Embryonic facial prominence (tissue), 1 donor: ENCODE measurements around the gene VWA1.
A peak's percentile ranks its signal among the peaks of the same experiment; 100 is the strongest.
"Not testable (repeated sequence)": the region's sequence is repeated elsewhere in the genome, so short reads cannot be mapped to it uniquely, and the experiment has no call there.

Experiments
- DNase-seq: peaks from one replicate; pipeline ENCODE4 v3.0.0-alpha.2; 2016; ENCODE audit errors: extremely low spot score

Gene VWA1

GRCh38 chr1:1422465-1423244, 12.8 kb upstream of the VWA1 start:
- DNase-seq = no peak

- DNase-seq = no peak
These were observed 12.3 kb upstream of the VWA1 start for GRCh38 chr1:1423245-1423597.

GRCh38 chr1:1424707-1425106, 10.8 kb upstream of the VWA1 start:
- no peak for DNase-seq

- no peak for DNase-seq
These were observed 10.1 kb upstream of the VWA1 start for GRCh38 chr1:1425426-1425752.

GRCh38 chr1:1425753-1426495, 9.6 kb upstream of the VWA1 start:
- DNase-seq = no peak

- no peak for DNase-seq
These were observed 8.9 kb upstream of the VWA1 start for GRCh38 chr1:1426496-1427105.

GRCh38 chr1:1427106-1427819, 8.2 kb upstream of the VWA1 start:
- DNase-seq = no peak

GRCh38 chr1:1427820-1428148, 7.7 kb upstream of the VWA1 start:
- no peak for DNase-seq

- no peak for DNase-seq
These were observed 7.3 kb upstream of the VWA1 start for GRCh38 chr1:1428174-1428573.

GRCh38 chr1:1428967-1429366, 6.5 kb upstream of the VWA1 start:
- not testable (repeated sequence) for DNase-seq

GRCh38 chr1:1429671-1430073, 5.8 kb upstream of the VWA1 start:
- DNase-seq = no peak

GRCh38 chr1:1430114-1430982, 5.1 kb upstream of the VWA1 start:
- no peak for DNase-seq

GRCh38 chr1:1430992-1431844, 4.3 kb upstream of the VWA1 start:
- DNase-seq = no peak

GRCh38 chr1:1431845-1432273, 3.6 kb upstream of the VWA1 start:
- DNase-seq = no peak

GRCh38 chr1:1432274-1432950, 3.1 kb upstream of the VWA1 start:
- DNase-seq = no peak

- DNase-seq = no peak
These were observed 2.3 kb upstream of the VWA1 start for GRCh38 chr1:1432951-1433803.

- DNase-seq = no peak
These were observed 1.7 kb upstream of the VWA1 start for GRCh38 chr1:1433804-1434130.

- peak; percentile 24 for DNase-seq
These were observed 1.2 kb upstream of the VWA1 start for GRCh38 chr1:1434131-1434823.

- no peak for DNase-seq
These were observed 725 bp upstream of the VWA1 start for GRCh38 chr1:1434824-1435105.
